A673 (cell line): ENCODE data around the gene MIER2. TPM values are rescaled to one million over a fixed set of nuclear protein-coding genes. Genes with fewer than 3 reads are reported as not detected.

Experiments used
- BruUV-seq: library from RNA; stranded (reverse); fragments of 400-500 nt; replicated peaks from 2 replicates; lab custom pipeline; 2021; lab: Mats Ljungman, UMichigan
- CTCF ChIA-PET: fragments of 300-600 bp; sonication (Branson Sonifier 250); formaldehyde crosslinking; loops from one replicate; lab custom pipeline; 2022; ENCODE audit warnings: antibody characterized with exemption; lab: Charles Lee
- POLR2A ChIA-PET: fragments of 300-600 bp; sonication (Branson Sonifier 250); formaldehyde crosslinking; loops from one replicate; lab custom pipeline; 2022; ENCODE audit warnings: antibody characterized with exemption; ENCODE audit not compliant: low non-redundant PET; lab: Charles Lee
- DNase-seq: peaks from one replicate; pipeline ENCODE4 v3.0.0-alpha.2; 2015; ENCODE audit warnings: low spot score
- H3K27ac ChIP-seq: fragments of 200-600 bp; sonication (generic); 2 replicates; pipeline ENCODE4 v1.5.1; 2016; ENCODE audit warnings: mixed run types, low read depth, mild to moderate bottlenecking, mixed read lengths, antibody characterized with exemption, low read length; ENCODE audit not compliant: poor library complexity, severe bottlenecking
- H3K27me3 ChIP-seq: fragments of 200-600 bp; sonication (generic); replicated peaks from 2 replicates; pipeline ENCODE4 v1.6.1; 2017; ENCODE audit warnings: mixed run types, low read depth, mild to moderate bottlenecking, mixed read lengths, antibody characterized with exemption, low read length; ENCODE audit not compliant: insufficient read depth, poor library complexity
- H3K36me3 ChIP-seq: fragments of 200-600 bp; sonication (generic); 2 replicates; pipeline ENCODE4 v1.6.1; 2016; ENCODE audit warnings: mixed run types, mild to moderate bottlenecking, mixed read lengths, antibody characterized with exemption, low read length; ENCODE audit not compliant: insufficient read depth, poor library complexity, severe bottlenecking
- H3K4me1 ChIP-seq: fragments of 200-600 bp; sonication (generic); 2 replicates; pipeline ENCODE4 v1.6.1; 2017; ENCODE audit warnings: mixed run types, mild to moderate bottlenecking, mixed read lengths, antibody characterized with exemption, low read length; ENCODE audit not compliant: insufficient read depth, poor library complexity, severe bottlenecking
- H3K4me3 ChIP-seq: fragments of 200-600 bp; sonication (generic); 2 replicates; pipeline ENCODE4 v1.5.1; 2016; ENCODE audit warnings: low read depth, mixed run types, mild to moderate bottlenecking, mixed read lengths, low read length; ENCODE audit not compliant: poor library complexity, severe bottlenecking
- H3K9me3 ChIP-seq: fragments of 200-600 bp; sonication (generic); 2 replicates; pipeline ENCODE4 v1.6.1; 2016; ENCODE audit warnings: mixed run types, low read depth, mild to moderate bottlenecking, mixed read lengths, antibody characterized with exemption, low read length; ENCODE audit not compliant: poor library complexity, severe bottlenecking
- CTCF ChIP-seq: fragments of 300-800, 200-600 bp; sonication (generic); conservative IDR thresholded peaks from 2 replicates; pipeline ENCODE4 v1.5.1; 2017; ENCODE audit warnings: low read depth, mild to moderate bottlenecking, antibody characterized with exemption, low read length, moderate library complexity, mixed read lengths
- EZH2 ChIP-seq: fragments of 200-600 bp; sonication (generic); IDR thresholded peaks from 2 replicates; pipeline ENCODE4 v1.6.1; 2017; ENCODE audit warnings: borderline replicate concordance, low read depth, mild to moderate bottlenecking, mixed read lengths, antibody characterized with exemption, low read length; ENCODE audit not compliant: poor library complexity, severe bottlenecking
- intact Hi-C: fragments of 100-400 bp; cut with micrococcal nuclease; formaldehyde crosslinking; loops from one replicate; pipeline ENCODE4 v1.10.0; 2022; ENCODE audit not compliant: unreplicated experiment
- total RNA-seq: library from RNA; stranded (reverse); gene quantifications from 2 replicates; pipeline ENCODE4 v1.2.3, GENCODE V29; 2021

Gene MIER2
- total RNA-seq, 1 experiment from 2014 or later = 47.8 TPM

- H3K27me3 ChIP-seq = no peaks in the 10 kb centered on the region
- H3K4me3 ChIP-seq = no peak overlapping the region
- ChIA-PET POLR2A (no interaction called here), CTCF (no interaction called here)
- no peak overlapping the region for H3K27ac ChIP-seq
- intact Hi-C loops = no loop called here
- no peaks in the 10 kb centered on the region for H3K9me3 ChIP-seq
- H3K4me1 ChIP-seq = no peaks in the 10 kb centered on the region
- no TSS peak for BruUV-seq
- DNase-seq = peak; percentile 25
- TF ChIP-seq CTCF (no peak), EZH2 (no peak)
- peaks cover 40% of the 10 kb centered on the region for H3K36me3 ChIP-seq
Observed at GRCh38 chr19:310141-310651, 34.4 kb downstream of the MIER2 start.

- no peaks in the 10 kb centered on the region for H3K9me3 ChIP-seq
- intact Hi-C loops = no loop called here
- H3K36me3 ChIP-seq = peaks cover 40% of the 10 kb centered on the region
- DNase-seq = no peak
- POLR2A ChIA-PET = no interaction called here
- no peak for TF ChIP-seq CTCF
- no peak for TF ChIP-seq EZH2
- no peak overlapping the region for H3K27ac ChIP-seq
- no TSS peak for BruUV-seq
- H3K27me3 ChIP-seq = no peaks in the 10 kb centered on the region
- no peaks in the 10 kb centered on the region for H3K4me1 ChIP-seq
- H3K4me3 ChIP-seq = no peak overlapping the region
- CTCF ChIA-PET = no interaction called here
Observed at GRCh38 chr19:309206-309565, 35.4 kb downstream of the MIER2 start.

GRCh38 chr19:308471-309205, 36.0 kb downstream of the MIER2 start:
- POLR2A ChIA-PET = no interaction called here
- peaks cover 40% of the 10 kb centered on the region for H3K36me3 ChIP-seq
- no peaks in the 10 kb centered on the region for H3K27me3 ChIP-seq
- no TSS peak for BruUV-seq
- CTCF ChIA-PET = no interaction called here
- H3K4me1 ChIP-seq = no peaks in the 10 kb centered on the region
- H3K9me3 ChIP-seq = no peaks in the 10 kb centered on the region
- no peak overlapping the region for H3K27ac ChIP-seq
- intact Hi-C loops = no loop called here
- no peak for TF ChIP-seq CTCF
- TF ChIP-seq EZH2 = no peak
- no peak overlapping the region for H3K4me3 ChIP-seq
- DNase-seq = no peak
